ENCODE measurements around the gene MINDY1.

GRCh38 chr1:151006327-151007052, at the start of gene MINDY1:
- TF ChIP-seq CTCF (IDR thresholded peaks at IDR 0.05; ENCODE audit: insufficient read depth, low read depth, low read length) (peak; percentile 47), EZH2 (IDR thresholded peaks at IDR 0.05; ENCODE audit: insufficient read depth, low read length) (no peak)
